ENCODE data around the gene IMMP2L.
"Not testable (repeated sequence)": the region's sequence is repeated elsewhere in the genome, so short reads cannot be mapped to it uniquely, and the experiment has no call there.

The IMMP2L gene

GRCh38 chr7:110669410-110669809 is 892.9 kb downstream of the IMMP2L start:
- DNase-seq: no peak

GRCh38 chr7:110664803-110665202 is 897.5 kb downstream of the IMMP2L start:
- DNase-seq: no peak

- DNase-seq: not testable (repeated sequence)
Measured at GRCh38 chr7:110660637-110661036, 901.7 kb downstream of the IMMP2L start.

GRCh38 chr7:110650328-110650727 is 912.0 kb downstream of the IMMP2L start:
- no peak for DNase-seq

- DNase-seq: no peak
Measured at GRCh38 chr7:110647266-110647665, 915.0 kb downstream of the IMMP2L start.

GRCh38 chr7:110646804-110647203 is 915.5 kb downstream of the IMMP2L start:
- no peak for DNase-seq

GRCh38 chr7:110645616-110646015 is 916.7 kb downstream of the IMMP2L start:
- DNase-seq: no peak

- DNase-seq: no peak
Measured at GRCh38 chr7:110645060-110645459, 917.2 kb downstream of the IMMP2L start.

- no peak for DNase-seq
Measured at GRCh38 chr7:110637252-110637651, 925.0 kb downstream of the IMMP2L start.

GRCh38 chr7:110633313-110633712 is 929.0 kb downstream of the IMMP2L start:
- no peak for DNase-seq

GRCh38 chr7:110626414-110626813 is 935.9 kb downstream of the IMMP2L start:
- DNase-seq: no peak

GRCh38 chr7:110625294-110625693 is 937.0 kb downstream of the IMMP2L start:
- no peak for DNase-seq

- DNase-seq: no peak
Measured at GRCh38 chr7:110623436-110623835, 938.9 kb downstream of the IMMP2L start.

- no peak for DNase-seq
Measured at GRCh38 chr7:110621289-110621688, 941.0 kb downstream of the IMMP2L start.

GRCh38 chr7:110620110-110620735 is 942.1 kb downstream of the IMMP2L start:
- no peak for DNase-seq

Measured in CD4-positive, alpha-beta T cell treated with Interleukin-17A for 1 hour (primary cell).